Measurements from ENCODE around the gene GRPEL1. TPM values are rescaled to one million over a fixed set of nuclear protein-coding genes. Genes with fewer than 3 reads are reported as not detected.

GRPEL1 gene
- polyA plus RNA-seq, 3 donors = 38.7 to 45.2 (median 39.8) TPM

- DNase-seq (ENCODE audit: low read depth in 3 of 3, low spot score in 2 of 3) = no peak
Measured at GRCh38 chr4:7067126-7067451, 775 bp downstream of the GRPEL1 start.

- DNase-seq (ENCODE audit: low read depth in 3 of 3, low spot score in 2 of 3) = no peak
Measured at GRCh38 chr4:7066493-7066892, 1.4 kb downstream of the GRPEL1 start.

GRCh38 chr4:7066006-7066405, 1.9 kb downstream of the GRPEL1 start:
- no peak for DNase-seq (ENCODE audit: low read depth in 3 of 3, low spot score in 2 of 3)

GRCh38 chr4:7063362-7063761, 4.5 kb downstream of the GRPEL1 start:
- DNase-seq (ENCODE audit: low read depth in 3 of 3, low spot score in 2 of 3) = no peak

GRCh38 chr4:7062816-7063215, 5.0 kb downstream of the GRPEL1 start:
- no peak for DNase-seq (ENCODE audit: low read depth in 3 of 3, low spot score in 2 of 3)

- DNase-seq (ENCODE audit: low read depth in 3 of 3, low spot score in 2 of 3) = no peak
Measured at GRCh38 chr4:7061815-7062214, 6.0 kb downstream of the GRPEL1 start.

GRCh38 chr4:7060346-7061150, 7.3 kb downstream of the GRPEL1 start:
- no peak for DNase-seq (ENCODE audit: low read depth in 3 of 3, low spot score in 2 of 3)

- DNase-seq (ENCODE audit: low read depth in 3 of 3, low spot score in 2 of 3) = no peak
Measured at GRCh38 chr4:7059662-7060061, 8.2 kb downstream of the GRPEL1 start.

GRCh38 chr4:7058792-7059191, 9.1 kb downstream of the GRPEL1 start:
- no peak for DNase-seq (ENCODE audit: low read depth in 3 of 3, low spot score in 2 of 3)

GRCh38 chr4:7055990-7056325, 11.9 kb downstream of the GRPEL1 start:
- no peak for DNase-seq (ENCODE audit: low read depth in 3 of 3, low spot score in 2 of 3)

- DNase-seq (ENCODE audit: low read depth in 3 of 3, low spot score in 2 of 3) = no peak
Measured at GRCh38 chr4:7055111-7055989, 12.5 kb downstream of the GRPEL1 start.

- no peak for DNase-seq (ENCODE audit: low read depth in 3 of 3, low spot score in 2 of 3)
Measured at GRCh38 chr4:7054106-7054880, 13.6 kb downstream of the GRPEL1 start.

- no peak for DNase-seq (ENCODE audit: low read depth in 3 of 3, low spot score in 2 of 3)
Measured at GRCh38 chr4:7052923-7053715, 14.7 kb downstream of the GRPEL1 start.

GRCh38 chr4:7052313-7052712, 15.6 kb downstream of the GRPEL1 start:
- no peak for DNase-seq (ENCODE audit: low read depth in 3 of 3, low spot score in 2 of 3)

GRCh38 chr4:7051905-7052304, 16.0 kb downstream of the GRPEL1 start:
- no peak for DNase-seq (ENCODE audit: low read depth in 3 of 3, low spot score in 2 of 3)

GRCh38 chr4:7051144-7051495, 16.7 kb downstream of the GRPEL1 start:
- no peak for DNase-seq (ENCODE audit: low read depth in 3 of 3, low spot score in 2 of 3)

- DNase-seq (ENCODE audit: low read depth in 3 of 3, low spot score in 2 of 3) = no peak
Measured at GRCh38 chr4:7050481-7051143, 17.3 kb downstream of the GRPEL1 start.

- no peak for DNase-seq (ENCODE audit: low read depth in 3 of 3, low spot score in 2 of 3)
Measured at GRCh38 chr4:7049739-7050138, 18.1 kb downstream of the GRPEL1 start.

- DNase-seq (ENCODE audit: low read depth in 3 of 3, low spot score in 2 of 3) = no peak
Measured at GRCh38 chr4:7049295-7049694, 18.6 kb downstream of the GRPEL1 start.

GRCh38 chr4:7048642-7049041, 19.2 kb downstream of the GRPEL1 start:
- no peak for DNase-seq (ENCODE audit: low read depth in 3 of 3, low spot score in 2 of 3)

Measured in right renal cortex interstitium (tissue), 3 donors.